ENCODE measurements around the gene RAB40B.

GRCh38 chr17:82662711-82663261 is 35.7 kb downstream of the RAB40B start:
- TF ChIP-seq, protein P1, sequence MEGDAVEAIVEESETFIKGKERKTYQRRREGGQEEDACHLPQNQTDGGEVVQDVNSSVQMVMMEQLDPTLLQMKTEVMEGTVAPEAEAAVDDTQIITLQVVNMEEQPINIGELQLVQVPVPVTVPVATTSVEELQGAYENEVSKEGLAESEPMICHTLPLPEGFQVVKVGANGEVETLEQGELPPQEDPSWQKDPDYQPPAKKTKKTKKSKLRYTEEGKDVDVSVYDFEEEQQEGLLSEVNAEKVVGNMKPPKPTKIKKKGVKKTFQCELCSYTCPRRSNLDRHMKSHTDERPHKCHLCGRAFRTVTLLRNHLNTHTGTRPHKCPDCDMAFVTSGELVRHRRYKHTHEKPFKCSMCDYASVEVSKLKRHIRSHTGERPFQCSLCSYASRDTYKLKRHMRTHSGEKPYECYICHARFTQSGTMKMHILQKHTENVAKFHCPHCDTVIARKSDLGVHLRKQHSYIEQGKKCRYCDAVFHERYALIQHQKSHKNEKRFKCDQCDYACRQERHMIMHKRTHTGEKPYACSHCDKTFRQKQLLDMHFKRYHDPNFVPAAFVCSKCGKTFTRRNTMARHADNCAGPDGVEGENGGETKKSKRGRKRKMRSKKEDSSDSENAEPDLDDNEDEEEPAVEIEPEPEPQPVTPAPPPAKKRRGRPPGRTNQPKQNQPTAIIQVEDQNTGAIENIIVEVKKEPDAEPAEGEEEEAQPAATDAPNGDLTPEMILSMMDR (IDR thresholded peaks at IDR 0.05 in 2 of 3, conservative IDR thresholded peaks at IDR 0.05 in 1 of 3; ENCODE audit: borderline replicate concordance in 1 of 3, insufficient read depth in 1 of 3, low read depth in 2 of 3, low read length in 2 of 3): no peak
- TF ChIP-seq ZNF274 (IDR thresholded peaks at IDR 0.05; ENCODE audit: low read depth, low read length) (no peak), POLR2AphosphoS5 (IDR thresholded peaks at IDR 0.05; ENCODE audit: low read depth, low read length) (no peak), YY1 (IDR thresholded peaks at IDR 0.05; ENCODE audit: extremely low read depth, insufficient replicate concordance, low read depth, low read length) (no peak), ZFX (IDR thresholded peaks at IDR 0.05) (no peak), RAD21 (IDR thresholded peaks at IDR 0.05; ENCODE audit: low read depth) (no peak), FOSL1 (IDR thresholded peaks at IDR 0.05; ENCODE audit: low read depth) (no peak), POLR2A (IDR thresholded peaks at IDR 0.05; ENCODE audit: borderline replicate concordance, extremely low read depth, insufficient read depth, insufficient read length) (no peak), EZH2 (IDR thresholded peaks at IDR 0.05) (no peak), EGR1 (IDR thresholded peaks at IDR 0.05; ENCODE audit: low read depth) (no peak), SIN3A (IDR thresholded peaks at IDR 0.05; ENCODE audit: low read depth) (no peak), REST (IDR thresholded peaks at IDR 0.05; ENCODE audit: low read depth) (no peak), TCF7L2 (IDR thresholded peaks at IDR 0.05; ENCODE audit: borderline replicate concordance, extremely low read depth, insufficient read depth, insufficient read length) (no peak), EZH2phosphoT487 (IDR thresholded peaks at IDR 0.05; ENCODE audit: borderline replicate concordance) (no peak)
